IMR-90 (cell line): ENCODE data around the gene PALM3. TPM values are rescaled to one million over a fixed set of nuclear protein-coding genes. Genes with fewer than 3 reads are reported as not detected.

Source experiments
- ATAC-seq: fragments of 200-7000 bp; cut with Tn5 transposase; 2 replicates; pipeline ENCODE4 v1.9.1; 2020; ENCODE audit warnings: low read depth, mild to moderate bottlenecking, moderate library complexity
- BruUV-seq: library from RNA; stranded (reverse); fragments of 400-500 nt; replicated peaks from 2 replicates; lab custom pipeline; 2021; lab: Mats Ljungman, UMichigan
- CTCF ChIA-PET: fragments of 300-600 bp; formaldehyde crosslinking; extraction: SDS; loops from one replicate; lab custom pipeline; 2021; ENCODE audit warnings: antibody characterized with exemption; lab: Yijun Ruan, JAX
- POLR2A ChIA-PET: fragments of 300-600 bp; sonication (Branson Sonifier 250); formaldehyde crosslinking; loops from one replicate; lab custom pipeline; 2022; ENCODE audit warnings: antibody characterized with exemption; ENCODE audit not compliant: unreplicated experiment; lab: Charles Lee
- DNase-seq: peaks from one replicate; pipeline ENCODE4 v3.0.0; 2013
- H2AFZ ChIP-seq: replicated peaks from 2 replicates; pipeline ENCODE3; 2013; ENCODE audit warnings: low read length, mild to moderate bottlenecking; ENCODE audit not compliant: poor library complexity
- H2AK5ac ChIP-seq: 2 replicates; pipeline ENCODE4 v1.6.1; 2013; ENCODE audit warnings: low read depth, low read length, inconsistent platforms
- H2AK9ac ChIP-seq: replicated peaks from 2 replicates; pipeline ENCODE3; 2013; ENCODE audit warnings: mild to moderate bottlenecking, low read depth, low read length, moderate library complexity; ENCODE audit not compliant: poor library complexity
- H2BK120ac ChIP-seq: 2 replicates; pipeline ENCODE4 v1.6.1; 2013; ENCODE audit warnings: low read depth, low read length, inconsistent platforms
- H2BK15ac ChIP-seq: 3 replicates; pipeline ENCODE4 v1.6.1; 2013; ENCODE audit warnings: low read depth, low read length, inconsistent platforms
- H2BK20ac ChIP-seq: 2 replicates; pipeline ENCODE4 v1.6.1; 2013; ENCODE audit warnings: low read depth, mild to moderate bottlenecking, inconsistent platforms, low read length, moderate library complexity
- H2BK5ac ChIP-seq: 2 replicates; pipeline ENCODE4 v1.6.1; 2013; ENCODE audit warnings: mild to moderate bottlenecking, low read depth, low read length, inconsistent platforms; ENCODE audit not compliant: poor library complexity, severe bottlenecking
- H3K14ac ChIP-seq: replicated peaks from 2 replicates; pipeline ENCODE4 v1.6.1; 2013; ENCODE audit warnings: low read depth, low read length, inconsistent platforms
- H3K18ac ChIP-seq: 2 replicates; pipeline ENCODE4 v1.6.1; 2013; ENCODE audit warnings: low read depth, low read length, control low read depth
- H3K23ac ChIP-seq: 2 replicates; pipeline ENCODE4 v1.6.1; 2013; ENCODE audit warnings: low read depth, low read length, inconsistent platforms
- H3K27ac ChIP-seq: 2 replicates; pipeline ENCODE4 v1.5.1; 2013; ENCODE audit warnings: mild to moderate bottlenecking, control low read depth, low read length; ENCODE audit not compliant: insufficient read depth
- H3K27me3 ChIP-seq: 2 replicates; pipeline ENCODE4 v1.6.1; 2013; ENCODE audit warnings: low read length; ENCODE audit not compliant: control insufficient read depth, insufficient read depth
- H3K36me3 ChIP-seq: 2 replicates; pipeline ENCODE4 v1.6.1; 2013; ENCODE audit warnings: low read length, mixed read lengths; ENCODE audit not compliant: control insufficient read depth, insufficient read depth
- H3K4ac ChIP-seq: 2 replicates; pipeline ENCODE4 v1.6.1; 2013; ENCODE audit warnings: low read depth, low read length, inconsistent platforms
- H3K4me1 ChIP-seq: 2 replicates; pipeline ENCODE4 v1.6.1; 2013; ENCODE audit warnings: low read length, mixed read lengths; ENCODE audit not compliant: control insufficient read depth, insufficient read depth
- H3K4me2 ChIP-seq: 2 replicates; pipeline ENCODE4 v1.6.1; 2013; ENCODE audit warnings: low read depth, mild to moderate bottlenecking, control low read depth, low read length, moderate library complexity
- H3K4me3 ChIP-seq: 2 replicates; pipeline ENCODE4 v1.5.1; 2013; ENCODE audit warnings: low read depth, mild to moderate bottlenecking, control low read depth, low read length, moderate library complexity; ENCODE audit not compliant: insufficient read depth
- H3K56ac ChIP-seq: 2 replicates; pipeline ENCODE4 v1.6.1; 2013; ENCODE audit warnings: low read length, inconsistent platforms; ENCODE audit not compliant: insufficient read depth; ENCODE audit errors: extremely low read depth
- H3K79me1 ChIP-seq, 2 experiments: 2 replicates each; pipeline ENCODE4 v1.6.1; 2013; ENCODE audit warnings: low read length in 2 of 2, inconsistent platforms in 1 of 2, low read depth in 1 of 2
- H3K9ac ChIP-seq: 2 replicates; pipeline ENCODE4 v1.6.1; 2013; ENCODE audit warnings: low read depth, low read length, control low read depth
- H3K9me1 ChIP-seq: 2 replicates; pipeline ENCODE4 v1.6.1; 2013; ENCODE audit warnings: low read length, inconsistent platforms; ENCODE audit not compliant: insufficient read depth
- H3K9me3 ChIP-seq: 2 replicates; pipeline ENCODE4 v1.6.1; 2013; ENCODE audit warnings: low read length; ENCODE audit not compliant: control insufficient read depth, insufficient read depth
- H4K20me1 ChIP-seq: 2 replicates; pipeline ENCODE4 v1.6.1; 2013; ENCODE audit warnings: low read length, inconsistent platforms; ENCODE audit not compliant: insufficient read depth
- H4K5ac ChIP-seq: 2 replicates; pipeline ENCODE4 v1.6.1; 2013; ENCODE audit warnings: mild to moderate bottlenecking, low read depth, low read length, control low read depth
- H4K8ac ChIP-seq, 2 experiments: 2 replicates each; pipeline ENCODE4 v1.6.1; 2013; ENCODE audit warnings: low read depth in 2 of 2, low read length in 2 of 2, control low read depth in 1 of 2, inconsistent platforms in 1 of 2
- H4K91ac ChIP-seq: 2 replicates; pipeline ENCODE4 v1.6.1; 2013; ENCODE audit warnings: low read depth, low read length, inconsistent platforms; ENCODE audit not compliant: insufficient read depth
- BHLHE40 ChIP-seq: fragments of 150-350 bp; IDR thresholded peaks from 2 replicates; pipeline ENCODE4 v1.6.1; 2016; ENCODE audit warnings: mild to moderate bottlenecking, low read depth, low read length
- CEBPB ChIP-seq: IDR thresholded peaks from 2 replicates; pipeline ENCODE4 v1.6.1; 2012; ENCODE audit warnings: low read depth, low read length, improper control_type of control experiment
- CHD1 ChIP-seq: IDR thresholded peaks from 2 replicates; pipeline ENCODE4 v1.6.1; 2012; ENCODE audit warnings: low read depth, low read length, improper control_type of control experiment
- ELK1 ChIP-seq: fragments of 150-350 bp; IDR thresholded peaks from 2 replicates; pipeline ENCODE4 v1.6.1; 2016; ENCODE audit warnings: low read depth, mild to moderate bottlenecking, low read length, moderate library complexity, borderline replicate concordance
- FOS ChIP-seq: fragments of 150-350 bp; IDR thresholded peaks from 2 replicates; pipeline ENCODE4 v1.6.1; 2016; ENCODE audit warnings: low read depth, low read length
- MAFK ChIP-seq: IDR thresholded peaks from 2 replicates; pipeline ENCODE4 v1.6.1; 2012; ENCODE audit warnings: low read depth, low read length, improper control_type of control experiment
- MAZ ChIP-seq: IDR thresholded peaks from 2 replicates; pipeline ENCODE4 v1.6.1; 2012; ENCODE audit warnings: low read depth, mild to moderate bottlenecking, low read length, improper control_type of control experiment, moderate library complexity, borderline replicate concordance
- MXI1 ChIP-seq: IDR thresholded peaks from 2 replicates; pipeline ENCODE4 v1.6.1; 2012; ENCODE audit warnings: low read depth, mild to moderate bottlenecking, low read length, moderate library complexity, borderline replicate concordance
- NFE2L2 ChIP-seq: fragments of 150-350 bp; IDR thresholded peaks from 2 replicates; pipeline ENCODE4 v1.6.1; 2016; ENCODE audit warnings: low read depth, mild to moderate bottlenecking, low read length
- POLR2A ChIP-seq: IDR thresholded peaks from 2 replicates; pipeline ENCODE4 v1.6.1; 2012; ENCODE audit warnings: mild to moderate bottlenecking, low read depth, low read length
- RAD21 ChIP-seq: IDR thresholded peaks from 2 replicates; pipeline ENCODE4 v1.6.1; 2012; ENCODE audit warnings: low read length, improper control_type of control experiment
- RCOR1 ChIP-seq: IDR thresholded peaks from 2 replicates; pipeline ENCODE4 v1.6.1; 2012; ENCODE audit warnings: mild to moderate bottlenecking, low read length, improper control_type of control experiment; ENCODE audit not compliant: insufficient replicate concordance
- RFX5 ChIP-seq: IDR thresholded peaks from 2 replicates; pipeline ENCODE4 v1.8.0; 2012; ENCODE audit warnings: low read depth, mild to moderate bottlenecking, low read length, moderate library complexity
- SMC3 ChIP-seq: fragments of 150-350 bp; IDR thresholded peaks from 2 replicates; pipeline ENCODE4 v1.6.1; 2016; ENCODE audit warnings: low read depth, mild to moderate bottlenecking, antibody characterized with exemption, low read length, moderate library complexity
- WGBS, 2 experiments: methylation state at CpG; one replicate each; pipeline versions ENCODE4 v1.1.5 to v1.1.7; 2013; ENCODE audit warnings: missing lambda C conversion rate in 2 of 2; ENCODE audit not compliant: insufficient read length in 1 of 2; ENCODE audit errors: extremely low coverage in 2 of 2; 5-methylcytosine and 5-hydroxymethylcytosine counted together
- dilution Hi-C: fragments of 300-500 bp; cut with HindIII; formaldehyde crosslinking; loops from one replicate; pipeline ENCODE4 v1.14.3; 2018; ENCODE audit warnings: low sequenced_read_pairs; ENCODE audit not compliant: unreplicated experiment
- in situ Hi-C: fragments of 300-500 bp; cut with MboI; formaldehyde crosslinking; loops from 3 replicates; pipeline ENCODE4 v1.14.3; 2019; ENCODE audit warnings: low sequenced_read_pairs, inconsistent platforms, mixed read lengths
- intact Hi-C: fragments of 100-400 bp; cut with micrococcal nuclease; formaldehyde crosslinking; loops from 2 replicates; pipeline ENCODE4 v1.10.0; 2022
- polyA plus RNA-seq, 3 experiments: library from polyadenylated mRNA; depleted of rRNA; stranded (reverse); fragments of >200 nt; gene quantifications; 2 replicates each; pipeline ENCODE4 v1.2.3, GENCODE V29; 2012; ENCODE audit warnings: low replicate concordance in 1 of 3
- total RNA-seq: library from RNA; depleted of rRNA; stranded (reverse); fragments of >200 nt; gene quantifications from 2 replicates; pipeline ENCODE4 v1.2.3, GENCODE V29; 2012
- TF ChIP-seq, protein P1 (sequence below): fragments of 150-350 bp; IDR thresholded peaks from 2 replicates; pipeline ENCODE4 v1.6.1; 2017; ENCODE audit warnings: mild to moderate bottlenecking, antibody characterized with exemption, low read length, low read depth
- TF ChIP-seq, protein P2 (sequence below): conservative IDR thresholded peaks from 2 replicates; pipeline ENCODE4 v1.5.1; 2012; ENCODE audit warnings: mild to moderate bottlenecking, low read depth, low read length, improper control_type of control experiment

Gene PALM3
- total and polyA plus RNA-seq, 2 of the 4 experiments (the other 2 are of a cell fraction): 0.18 to 0.84 TPM

DNA sequence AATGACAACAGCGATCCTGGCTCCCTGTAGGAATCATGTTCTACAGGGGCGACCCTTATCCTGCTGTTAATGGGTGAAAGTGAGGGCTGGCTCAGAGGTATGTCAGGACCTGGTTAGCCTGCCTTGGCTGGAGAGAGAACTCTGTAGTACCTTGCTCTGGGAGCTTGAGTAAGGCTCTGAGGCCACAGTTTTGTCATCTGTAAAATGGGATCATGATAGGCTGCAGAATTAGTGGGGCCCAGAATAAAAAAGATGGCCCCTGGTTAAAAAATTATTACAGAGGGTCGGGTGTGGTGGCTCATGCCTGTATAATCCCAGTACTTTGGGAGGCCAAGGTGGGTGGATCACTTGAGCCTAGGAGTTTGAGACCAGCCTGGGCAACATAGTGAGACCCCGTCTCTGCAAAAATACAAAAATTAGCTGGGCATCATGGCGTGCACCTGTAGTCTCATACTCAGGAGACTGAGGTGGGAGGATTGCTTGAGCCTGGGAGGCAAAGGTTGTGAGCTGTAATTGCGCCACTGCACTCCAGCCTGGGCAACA is 39.2 kb upstream of the PALM3 start:
- H3K9me3 ChIP-seq: no peaks in the 10 kb centered on the region
- H3K9ac ChIP-seq: no peak overlapping the region
- H3K18ac ChIP-seq: no peak overlapping the region
- H3K9me1 ChIP-seq: peaks cover 3% of the 10 kb centered on the region; the same call in 1 of the 2 replicates
- TF ChIP-seq, protein P1, sequence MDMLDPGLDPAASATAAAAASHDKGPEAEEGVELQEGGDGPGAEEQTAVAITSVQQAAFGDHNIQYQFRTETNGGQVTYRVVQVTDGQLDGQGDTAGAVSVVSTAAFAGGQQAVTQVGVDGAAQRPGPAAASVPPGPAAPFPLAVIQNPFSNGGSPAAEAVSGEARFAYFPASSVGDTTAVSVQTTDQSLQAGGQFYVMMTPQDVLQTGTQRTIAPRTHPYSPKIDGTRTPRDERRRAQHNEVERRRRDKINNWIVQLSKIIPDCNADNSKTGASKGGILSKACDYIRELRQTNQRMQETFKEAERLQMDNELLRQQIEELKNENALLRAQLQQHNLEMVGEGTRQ: no peak
- no peak for TF ChIP-seq SMC3
- no peak for TF ChIP-seq MXI1
- TF ChIP-seq RAD21: no peak
- no peak for TF ChIP-seq RFX5
- no peak for TF ChIP-seq MAZ
- TF ChIP-seq CHD1: no peak
- no peak for TF ChIP-seq FOS
- TF ChIP-seq, protein P2, sequence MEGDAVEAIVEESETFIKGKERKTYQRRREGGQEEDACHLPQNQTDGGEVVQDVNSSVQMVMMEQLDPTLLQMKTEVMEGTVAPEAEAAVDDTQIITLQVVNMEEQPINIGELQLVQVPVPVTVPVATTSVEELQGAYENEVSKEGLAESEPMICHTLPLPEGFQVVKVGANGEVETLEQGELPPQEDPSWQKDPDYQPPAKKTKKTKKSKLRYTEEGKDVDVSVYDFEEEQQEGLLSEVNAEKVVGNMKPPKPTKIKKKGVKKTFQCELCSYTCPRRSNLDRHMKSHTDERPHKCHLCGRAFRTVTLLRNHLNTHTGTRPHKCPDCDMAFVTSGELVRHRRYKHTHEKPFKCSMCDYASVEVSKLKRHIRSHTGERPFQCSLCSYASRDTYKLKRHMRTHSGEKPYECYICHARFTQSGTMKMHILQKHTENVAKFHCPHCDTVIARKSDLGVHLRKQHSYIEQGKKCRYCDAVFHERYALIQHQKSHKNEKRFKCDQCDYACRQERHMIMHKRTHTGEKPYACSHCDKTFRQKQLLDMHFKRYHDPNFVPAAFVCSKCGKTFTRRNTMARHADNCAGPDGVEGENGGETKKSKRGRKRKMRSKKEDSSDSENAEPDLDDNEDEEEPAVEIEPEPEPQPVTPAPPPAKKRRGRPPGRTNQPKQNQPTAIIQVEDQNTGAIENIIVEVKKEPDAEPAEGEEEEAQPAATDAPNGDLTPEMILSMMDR: no peak
- TF ChIP-seq BHLHE40: no peak
- TF ChIP-seq ELK1: no peak
- no peak for TF ChIP-seq NFE2L2
- no peak for TF ChIP-seq MAFK
- no peak for TF ChIP-seq CEBPB
- TF ChIP-seq POLR2A: no peak
- no peak for TF ChIP-seq RCOR1
- no TSS peak for BruUV-seq
- no peak overlapping the region for H4K5ac ChIP-seq
- in situ Hi-C loops (no loop called here), dilution Hi-C loops (no loop called here), intact Hi-C loops (no loop called here)
- H3K4ac ChIP-seq: no peak overlapping the region
- H3K79me1 ChIP-seq: peaks cover 0 to 3% of the 10 kb centered on the region in 2 experiments; a peak in 1 of 4 replicates
- H3K4me1 ChIP-seq: no peaks in the 10 kb centered on the region
- ChIA-PET CTCF (no interaction called here), POLR2A (no interaction called here)
- no peak overlapping the region for H3K4me2 ChIP-seq
- H2AK5ac ChIP-seq: no peak overlapping the region
- H2BK20ac ChIP-seq: no peak overlapping the region
- H2BK120ac ChIP-seq: no peak overlapping the region
- H2AK9ac ChIP-seq: no peak overlapping the region
- no peak overlapping the region for H2AFZ ChIP-seq
- H4K91ac ChIP-seq: no peak overlapping the region
- H2BK15ac ChIP-seq: no peak overlapping the region
- DNase-seq: no peak
- no peaks in the 10 kb centered on the region for H4K20me1 ChIP-seq
- H3K14ac ChIP-seq: no peak overlapping the region
- no peaks in the 10 kb centered on the region for H3K27me3 ChIP-seq
- no peak overlapping the region for H3K56ac ChIP-seq
- ATAC-seq: no peak
- H3K23ac ChIP-seq: no peak overlapping the region
- no peak overlapping the region for H2BK5ac ChIP-seq
- 100% methylated on average over 1 of the region's 6 CpGs; no CpG with 5 or more reads in 1 of the 2 experiments for WGBS, 2 experiments
- H3K4me3 ChIP-seq: no peak overlapping the region
- peaks cover 48% of the 10 kb centered on the region for H3K36me3 ChIP-seq
- H3K27ac ChIP-seq: no peak overlapping the region
- H4K8ac ChIP-seq: no peak overlapping the region
